HL-60 (cell line): ENCODE measurements around the gene PTPRM.

Source experiments
- POLR2AphosphoS5 ChIP-seq: IDR thresholded peaks from 2 replicates; pipeline ENCODE4 v1.6.1; 2012; ENCODE audit warnings: low read depth
- TF ChIP-seq, protein P1 (sequence below): IDR thresholded peaks from one replicate; pipeline ENCODE4 v1.5.1; 2011; ENCODE audit warnings: low read length, control low read depth, inconsistent platforms; ENCODE audit not compliant: insufficient read depth
- TF ChIP-seq, protein P2 (sequence below): IDR thresholded peaks from 2 replicates; pipeline ENCODE4 v1.6.1; 2012; ENCODE audit warnings: low read depth; ENCODE audit not compliant: insufficient replicate concordance

DNA sequence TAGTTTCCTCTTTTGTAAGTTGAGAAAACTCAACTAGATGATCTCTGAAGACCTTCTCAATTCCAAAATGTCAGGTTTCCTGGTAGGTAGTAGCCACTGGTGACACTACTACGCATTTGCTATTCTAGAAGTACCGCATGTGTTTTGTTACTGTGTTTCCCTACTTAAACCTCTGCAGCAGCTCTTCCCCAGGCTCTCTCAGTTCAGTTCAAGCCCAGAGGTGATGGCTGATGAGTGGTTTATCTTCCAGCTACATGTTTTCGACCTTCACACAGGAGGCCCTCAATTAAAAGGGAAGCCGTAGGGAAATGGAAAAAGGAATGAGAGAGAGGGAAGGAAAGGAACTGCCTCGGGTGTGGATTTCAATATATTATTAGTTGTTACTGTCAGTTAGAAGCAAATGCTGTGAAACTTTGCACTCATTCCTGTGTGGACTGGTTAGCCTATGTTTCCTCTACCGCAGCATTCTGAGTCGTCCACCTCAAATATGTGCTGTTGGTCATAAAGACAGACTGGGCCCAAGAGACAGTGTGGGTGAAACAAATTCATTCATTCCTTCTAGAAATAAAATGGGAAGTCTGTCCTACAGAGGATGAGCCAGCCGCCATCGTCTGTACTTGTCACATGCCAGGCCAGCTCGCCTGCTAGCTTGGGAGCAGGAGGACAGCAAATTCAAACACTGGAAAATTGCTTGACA is 586.9 kb downstream of the PTPRM start:
- TF ChIP-seq POLR2AphosphoS5, result no peak
- TF ChIP-seq, protein P1, sequence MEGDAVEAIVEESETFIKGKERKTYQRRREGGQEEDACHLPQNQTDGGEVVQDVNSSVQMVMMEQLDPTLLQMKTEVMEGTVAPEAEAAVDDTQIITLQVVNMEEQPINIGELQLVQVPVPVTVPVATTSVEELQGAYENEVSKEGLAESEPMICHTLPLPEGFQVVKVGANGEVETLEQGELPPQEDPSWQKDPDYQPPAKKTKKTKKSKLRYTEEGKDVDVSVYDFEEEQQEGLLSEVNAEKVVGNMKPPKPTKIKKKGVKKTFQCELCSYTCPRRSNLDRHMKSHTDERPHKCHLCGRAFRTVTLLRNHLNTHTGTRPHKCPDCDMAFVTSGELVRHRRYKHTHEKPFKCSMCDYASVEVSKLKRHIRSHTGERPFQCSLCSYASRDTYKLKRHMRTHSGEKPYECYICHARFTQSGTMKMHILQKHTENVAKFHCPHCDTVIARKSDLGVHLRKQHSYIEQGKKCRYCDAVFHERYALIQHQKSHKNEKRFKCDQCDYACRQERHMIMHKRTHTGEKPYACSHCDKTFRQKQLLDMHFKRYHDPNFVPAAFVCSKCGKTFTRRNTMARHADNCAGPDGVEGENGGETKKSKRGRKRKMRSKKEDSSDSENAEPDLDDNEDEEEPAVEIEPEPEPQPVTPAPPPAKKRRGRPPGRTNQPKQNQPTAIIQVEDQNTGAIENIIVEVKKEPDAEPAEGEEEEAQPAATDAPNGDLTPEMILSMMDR, result no peak
- TF ChIP-seq, protein P2, sequence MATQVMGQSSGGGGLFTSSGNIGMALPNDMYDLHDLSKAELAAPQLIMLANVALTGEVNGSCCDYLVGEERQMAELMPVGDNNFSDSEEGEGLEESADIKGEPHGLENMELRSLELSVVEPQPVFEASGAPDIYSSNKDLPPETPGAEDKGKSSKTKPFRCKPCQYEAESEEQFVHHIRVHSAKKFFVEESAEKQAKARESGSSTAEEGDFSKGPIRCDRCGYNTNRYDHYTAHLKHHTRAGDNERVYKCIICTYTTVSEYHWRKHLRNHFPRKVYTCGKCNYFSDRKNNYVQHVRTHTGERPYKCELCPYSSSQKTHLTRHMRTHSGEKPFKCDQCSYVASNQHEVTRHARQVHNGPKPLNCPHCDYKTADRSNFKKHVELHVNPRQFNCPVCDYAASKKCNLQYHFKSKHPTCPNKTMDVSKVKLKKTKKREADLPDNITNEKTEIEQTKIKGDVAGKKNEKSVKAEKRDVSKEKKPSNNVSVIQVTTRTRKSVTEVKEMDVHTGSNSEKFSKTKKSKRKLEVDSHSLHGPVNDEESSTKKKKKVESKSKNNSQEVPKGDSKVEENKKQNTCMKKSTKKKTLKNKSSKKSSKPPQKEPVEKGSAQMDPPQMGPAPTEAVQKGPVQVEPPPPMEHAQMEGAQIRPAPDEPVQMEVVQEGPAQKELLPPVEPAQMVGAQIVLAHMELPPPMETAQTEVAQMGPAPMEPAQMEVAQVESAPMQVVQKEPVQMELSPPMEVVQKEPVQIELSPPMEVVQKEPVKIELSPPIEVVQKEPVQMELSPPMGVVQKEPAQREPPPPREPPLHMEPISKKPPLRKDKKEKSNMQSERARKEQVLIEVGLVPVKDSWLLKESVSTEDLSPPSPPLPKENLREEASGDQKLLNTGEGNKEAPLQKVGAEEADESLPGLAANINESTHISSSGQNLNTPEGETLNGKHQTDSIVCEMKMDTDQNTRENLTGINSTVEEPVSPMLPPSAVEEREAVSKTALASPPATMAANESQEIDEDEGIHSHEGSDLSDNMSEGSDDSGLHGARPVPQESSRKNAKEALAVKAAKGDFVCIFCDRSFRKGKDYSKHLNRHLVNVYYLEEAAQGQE, result no peak
